SK-N-MC (cell line): ENCODE results near the gene N4BP3.

ENCODE experiments used
- EZH2 ChIP-seq: fragments of 200-600 bp; sonication (generic); IDR thresholded peaks from one replicate; pipeline ENCODE4 v1.6.1; 2017; ENCODE audit warnings: antibody characterized with exemption
- POLR2AphosphoS5 ChIP-seq: IDR thresholded peaks from 2 replicates; pipeline ENCODE4 v1.6.1; 2012; ENCODE audit warnings: mild to moderate bottlenecking, low read depth, low read length, borderline replicate concordance

DNA sequence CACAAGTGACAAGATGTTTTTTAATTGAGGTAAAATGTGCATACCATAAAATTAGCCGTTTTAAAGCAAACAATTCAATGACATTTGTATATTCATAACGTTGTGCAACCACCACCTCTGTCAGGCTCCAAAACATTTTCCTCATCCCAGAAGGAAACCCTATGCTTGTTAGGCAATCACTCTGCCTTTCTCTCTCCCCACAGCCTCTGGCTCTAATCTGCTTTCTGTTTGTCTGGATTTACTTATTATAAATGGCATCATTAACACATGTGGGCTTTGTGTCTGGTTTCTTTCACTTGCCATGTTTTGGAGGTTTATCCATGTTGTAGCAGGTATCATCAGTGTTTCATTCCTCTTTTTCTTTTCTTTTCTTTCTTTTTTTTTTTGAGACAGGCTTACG, 1.4 kb upstream of the N4BP3 start:
- TF ChIP-seq EZH2 (no peak), POLR2AphosphoS5 (no peak)
